GM12873 (cell line): ENCODE data around the gene UNC50.

Source experiments
- CTCF ChIP-seq: IDR thresholded peaks from 2 replicates; pipeline ENCODE4 v1.5.1; 2012; ENCODE audit warnings: low read depth, mild to moderate bottlenecking, moderate library complexity, low read length, control low read depth; ENCODE audit not compliant: insufficient read depth; ENCODE audit errors: missing control alignments

UNC50 gene

GRCh38 chr2:98606431-98606830 is 2.0 kb upstream of the UNC50 start:
- TF ChIP-seq CTCF = no peak

GRCh38 chr2:98607104-98607503 is 1.3 kb upstream of the UNC50 start:
- TF ChIP-seq CTCF = no peak

DNA sequence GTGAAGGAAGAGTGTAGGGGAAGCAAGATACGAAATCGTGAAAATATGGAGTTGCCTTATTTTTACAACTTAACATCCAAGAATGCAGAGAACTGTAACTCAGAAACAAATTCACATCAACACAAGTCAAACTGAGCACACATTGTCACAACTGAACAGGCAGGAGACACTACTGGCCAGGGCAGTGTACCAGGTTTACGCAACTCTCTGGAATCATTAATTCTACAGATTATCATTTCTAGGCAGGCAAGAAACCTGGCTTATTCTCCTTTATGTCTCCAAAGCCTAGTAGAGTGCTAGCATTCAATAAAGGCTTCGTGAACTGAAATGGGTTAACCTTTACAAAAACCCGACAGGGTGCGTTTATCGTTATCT is 661 bp upstream of the UNC50 start:
- TF ChIP-seq CTCF = no peak

DNA sequence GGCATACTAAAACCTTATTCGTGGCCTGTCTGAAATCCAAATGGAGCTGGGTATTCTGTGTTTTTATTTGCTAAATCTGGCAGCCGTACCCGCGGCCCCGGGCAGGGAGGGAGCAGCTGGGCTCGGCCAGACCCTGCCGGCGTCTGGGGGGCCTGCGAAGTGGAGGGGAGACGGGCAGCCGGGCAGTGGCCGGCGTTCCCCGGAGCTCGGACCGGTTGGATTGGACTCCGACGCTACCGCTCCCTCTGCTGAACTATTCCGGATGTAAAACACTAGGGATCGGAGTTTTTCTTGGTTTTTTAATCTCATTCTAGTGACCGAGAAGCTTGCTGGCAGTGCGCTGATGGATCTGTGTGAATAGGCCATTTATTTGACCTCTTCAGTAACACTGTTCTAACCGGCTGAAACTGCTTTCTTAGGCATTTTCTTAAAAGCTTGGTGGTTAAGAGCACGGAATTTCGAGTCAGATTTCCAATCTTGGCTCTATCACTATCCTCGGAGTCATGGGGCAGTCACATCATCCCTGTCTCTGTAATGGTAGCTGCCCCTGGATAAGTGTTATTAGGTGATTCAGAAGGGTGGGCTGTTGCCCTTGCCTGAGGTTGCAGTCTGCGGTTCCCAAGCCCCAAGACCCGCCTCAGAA is 694 bp downstream of the UNC50 start:
- TF ChIP-seq CTCF = no peak

DNA sequence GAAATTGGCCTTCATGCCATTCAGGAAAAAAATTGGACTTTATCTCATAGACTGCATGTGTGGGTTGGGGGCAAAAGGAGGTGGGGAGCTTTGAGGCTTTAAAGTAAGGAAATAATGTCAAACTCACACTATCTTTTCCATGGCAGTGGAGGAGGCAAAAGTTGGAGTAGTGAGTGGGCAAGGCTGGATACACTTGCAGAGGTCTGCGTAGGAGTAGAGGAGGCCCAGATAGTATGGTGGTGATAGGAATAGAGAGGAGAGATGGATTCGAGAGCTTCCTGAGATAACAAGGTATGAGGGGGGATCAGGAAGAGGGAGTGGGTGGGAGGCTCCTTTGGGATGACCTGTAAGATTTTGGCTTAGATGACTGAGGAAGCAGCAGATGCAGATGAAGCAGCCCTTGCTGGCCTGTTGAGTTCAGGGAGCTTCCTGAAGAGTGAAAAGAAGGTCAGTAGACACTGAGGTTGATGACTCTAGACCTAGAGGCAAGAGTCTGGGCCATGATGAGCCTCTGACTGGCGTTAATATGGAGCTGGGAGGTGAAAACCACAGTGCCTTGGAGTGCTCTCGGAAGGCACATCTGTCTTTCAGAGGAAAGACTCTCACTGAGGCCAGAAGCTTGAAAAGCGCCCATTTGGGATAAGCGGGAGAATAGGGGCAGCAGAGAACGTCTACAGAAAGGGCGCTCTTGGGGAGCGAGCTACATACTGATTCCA is 5.8 kb downstream of the UNC50 start:
- no peak for TF ChIP-seq CTCF

DNA sequence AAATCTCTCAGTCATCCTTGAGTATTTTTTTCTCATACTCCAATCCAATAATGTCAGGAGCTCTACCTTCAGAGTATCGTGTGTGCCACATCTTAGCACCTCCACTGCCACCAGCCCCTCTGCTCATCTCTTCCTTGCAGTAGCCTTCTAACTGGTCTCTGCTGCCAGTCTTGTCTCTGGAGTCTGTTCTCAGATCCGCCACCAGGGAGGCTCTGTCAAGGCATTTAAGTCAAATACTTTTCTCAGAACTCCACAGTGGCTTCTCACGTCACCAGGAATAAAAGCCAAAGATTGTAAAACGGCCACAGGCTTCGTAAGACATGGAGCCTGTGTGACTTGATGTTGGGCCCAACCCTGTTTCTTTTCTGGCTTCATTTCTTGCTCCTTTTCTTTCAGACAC is 7.1 kb downstream of the UNC50 start:
- TF ChIP-seq CTCF = no peak

GRCh38 chr2:98617149-98617548 is 8.8 kb downstream of the UNC50 start:
- TF ChIP-seq CTCF = no peak
